ENCODE measurements around the gene KCNJ10.

DNA sequence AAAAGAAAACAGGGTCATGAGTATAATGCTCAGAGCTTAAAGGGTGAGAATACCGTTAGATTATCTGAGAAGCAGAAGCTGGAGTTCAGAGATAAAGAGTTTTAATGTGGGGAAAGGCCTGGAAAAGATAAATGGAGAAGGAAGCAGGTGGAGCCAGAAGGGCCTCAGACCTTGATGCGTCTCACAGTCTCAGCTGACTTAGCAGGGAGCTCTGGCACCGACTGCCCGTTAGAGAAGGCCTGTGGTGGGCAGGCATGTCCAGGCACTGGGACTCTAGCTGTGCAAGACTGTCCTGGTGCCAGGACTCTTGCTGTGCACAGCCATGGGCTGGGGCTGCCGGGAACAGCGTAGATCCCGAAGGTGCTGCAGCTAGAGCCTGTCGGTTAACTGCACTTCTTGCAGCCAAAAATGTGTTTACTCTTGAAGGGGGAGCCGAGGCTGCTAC is 112.1 kb downstream of the KCNJ10 start:
- TF ChIP-seq, protein P1, sequence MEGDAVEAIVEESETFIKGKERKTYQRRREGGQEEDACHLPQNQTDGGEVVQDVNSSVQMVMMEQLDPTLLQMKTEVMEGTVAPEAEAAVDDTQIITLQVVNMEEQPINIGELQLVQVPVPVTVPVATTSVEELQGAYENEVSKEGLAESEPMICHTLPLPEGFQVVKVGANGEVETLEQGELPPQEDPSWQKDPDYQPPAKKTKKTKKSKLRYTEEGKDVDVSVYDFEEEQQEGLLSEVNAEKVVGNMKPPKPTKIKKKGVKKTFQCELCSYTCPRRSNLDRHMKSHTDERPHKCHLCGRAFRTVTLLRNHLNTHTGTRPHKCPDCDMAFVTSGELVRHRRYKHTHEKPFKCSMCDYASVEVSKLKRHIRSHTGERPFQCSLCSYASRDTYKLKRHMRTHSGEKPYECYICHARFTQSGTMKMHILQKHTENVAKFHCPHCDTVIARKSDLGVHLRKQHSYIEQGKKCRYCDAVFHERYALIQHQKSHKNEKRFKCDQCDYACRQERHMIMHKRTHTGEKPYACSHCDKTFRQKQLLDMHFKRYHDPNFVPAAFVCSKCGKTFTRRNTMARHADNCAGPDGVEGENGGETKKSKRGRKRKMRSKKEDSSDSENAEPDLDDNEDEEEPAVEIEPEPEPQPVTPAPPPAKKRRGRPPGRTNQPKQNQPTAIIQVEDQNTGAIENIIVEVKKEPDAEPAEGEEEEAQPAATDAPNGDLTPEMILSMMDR (conservative IDR thresholded peaks at IDR 0.05; ENCODE audit: low read length): no peak
- TF ChIP-seq EZH2phosphoT487 (IDR thresholded peaks at IDR 0.05; ENCODE audit: borderline replicate concordance): no peak
